ENCODE data around the gene FAM240A.

DNA sequence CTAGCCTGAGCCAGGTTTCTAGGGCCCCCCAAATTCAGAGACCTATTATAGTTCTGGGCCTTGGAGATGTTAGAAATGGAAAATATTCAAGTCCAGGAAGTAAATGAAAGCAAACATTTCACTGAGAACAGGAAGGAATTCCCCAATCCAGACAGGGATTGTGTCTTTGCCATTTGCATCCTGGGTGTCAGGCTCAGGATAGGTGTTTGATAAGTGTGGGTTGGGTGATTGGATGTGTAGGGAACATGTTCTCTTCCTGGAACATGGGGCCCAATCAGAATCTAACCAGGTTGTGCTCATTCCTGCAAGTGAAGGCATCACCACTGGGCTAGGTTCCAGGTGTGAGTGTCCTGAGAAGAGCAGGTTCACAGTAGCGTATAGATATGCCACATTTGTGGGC lies 31.6 kb upstream of the FAM240A start:
- TF ChIP-seq EGR1 (IDR thresholded peaks at IDR 0.05): no peak
- TF ChIP-seq, protein P1, sequence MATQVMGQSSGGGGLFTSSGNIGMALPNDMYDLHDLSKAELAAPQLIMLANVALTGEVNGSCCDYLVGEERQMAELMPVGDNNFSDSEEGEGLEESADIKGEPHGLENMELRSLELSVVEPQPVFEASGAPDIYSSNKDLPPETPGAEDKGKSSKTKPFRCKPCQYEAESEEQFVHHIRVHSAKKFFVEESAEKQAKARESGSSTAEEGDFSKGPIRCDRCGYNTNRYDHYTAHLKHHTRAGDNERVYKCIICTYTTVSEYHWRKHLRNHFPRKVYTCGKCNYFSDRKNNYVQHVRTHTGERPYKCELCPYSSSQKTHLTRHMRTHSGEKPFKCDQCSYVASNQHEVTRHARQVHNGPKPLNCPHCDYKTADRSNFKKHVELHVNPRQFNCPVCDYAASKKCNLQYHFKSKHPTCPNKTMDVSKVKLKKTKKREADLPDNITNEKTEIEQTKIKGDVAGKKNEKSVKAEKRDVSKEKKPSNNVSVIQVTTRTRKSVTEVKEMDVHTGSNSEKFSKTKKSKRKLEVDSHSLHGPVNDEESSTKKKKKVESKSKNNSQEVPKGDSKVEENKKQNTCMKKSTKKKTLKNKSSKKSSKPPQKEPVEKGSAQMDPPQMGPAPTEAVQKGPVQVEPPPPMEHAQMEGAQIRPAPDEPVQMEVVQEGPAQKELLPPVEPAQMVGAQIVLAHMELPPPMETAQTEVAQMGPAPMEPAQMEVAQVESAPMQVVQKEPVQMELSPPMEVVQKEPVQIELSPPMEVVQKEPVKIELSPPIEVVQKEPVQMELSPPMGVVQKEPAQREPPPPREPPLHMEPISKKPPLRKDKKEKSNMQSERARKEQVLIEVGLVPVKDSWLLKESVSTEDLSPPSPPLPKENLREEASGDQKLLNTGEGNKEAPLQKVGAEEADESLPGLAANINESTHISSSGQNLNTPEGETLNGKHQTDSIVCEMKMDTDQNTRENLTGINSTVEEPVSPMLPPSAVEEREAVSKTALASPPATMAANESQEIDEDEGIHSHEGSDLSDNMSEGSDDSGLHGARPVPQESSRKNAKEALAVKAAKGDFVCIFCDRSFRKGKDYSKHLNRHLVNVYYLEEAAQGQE (IDR thresholded peaks at IDR 0.05; ENCODE audit: low read depth): no peak
- no peak for TF ChIP-seq USF1 (IDR thresholded peaks at IDR 0.05)
- no peak for TF ChIP-seq EP300 (IDR thresholded peaks at IDR 0.05; ENCODE audit: borderline replicate concordance)
- TF ChIP-seq, protein P2, sequence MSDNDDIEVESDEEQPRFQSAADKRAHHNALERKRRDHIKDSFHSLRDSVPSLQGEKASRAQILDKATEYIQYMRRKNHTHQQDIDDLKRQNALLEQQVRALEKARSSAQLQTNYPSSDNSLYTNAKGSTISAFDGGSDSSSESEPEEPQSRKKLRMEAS (IDR thresholded peaks at IDR 0.05): no peak
- TF ChIP-seq RAD21 (IDR thresholded peaks at IDR 0.05; ENCODE audit: low read depth): no peak
- TF ChIP-seq CREB1 (IDR thresholded peaks at IDR 0.05; ENCODE audit: low read depth): no peak
- TF ChIP-seq CEBPB (IDR thresholded peaks at IDR 0.05): no peak
- no peak for TF ChIP-seq TCF12 (IDR thresholded peaks at IDR 0.05; ENCODE audit: low read depth)
- TF ChIP-seq FOXM1 (IDR thresholded peaks at IDR 0.05; ENCODE audit: borderline replicate concordance, low read depth): no peak
